ENCODE data around the gene LURAP1L.

GRCh38 chr9:12798066-12798770 lies 23.4 kb downstream of the LURAP1L start:
- TF ChIP-seq CTCF (tag by site-specific recombination; IDR thresholded peaks at IDR 0.05) (no peak), TCF7L2 (IDR thresholded peaks at IDR 0.05; ENCODE audit: borderline replicate concordance, low read depth, low read length) (no peak), ZFP37 (tag by site-specific recombination; IDR thresholded peaks at IDR 0.05) (no peak), HOXA7 (CRISPR knock-in tag; IDR thresholded peaks at IDR 0.05; ENCODE audit: borderline replicate concordance) (no peak)
